Upper lobe of right lung (tissue), 1 donor: ENCODE data around the gene TMEM222. TPM values are rescaled to one million over a fixed set of nuclear protein-coding genes. Genes with fewer than 3 reads are reported as not detected.

Source experiments
- ATAC-seq: fragments of 200-7000 bp; cut with Tn5 transposase; one replicate; pipeline ENCODE4 v1.9.1; 2020; ENCODE audit warnings: mild to moderate bottlenecking, moderate library complexity
- DNase-seq: peaks from one replicate; pipeline ENCODE4 v3.0.0-alpha.2; 2020
- H3K27ac ChIP-seq: fragments of 200-600 bp; one replicate; pipeline ENCODE4 v1.8.0; 2022
- H3K27me3 ChIP-seq: fragments of 200-600 bp; one replicate; pipeline ENCODE4 v1.8.0; 2022; ENCODE audit warnings: mild to moderate bottlenecking
- H3K36me3 ChIP-seq: fragments of 200-600 bp; one replicate; pipeline ENCODE4 v1.8.0; 2022
- H3K4me1 ChIP-seq: fragments of 200-600 bp; one replicate; pipeline ENCODE4 v1.8.0; 2022
- H3K4me3 ChIP-seq: fragments of 200-600 bp; one replicate; pipeline ENCODE4 v1.8.0; 2022; ENCODE audit warnings: mild to moderate bottlenecking
- H3K9me3 ChIP-seq: fragments of 200-600 bp; one replicate; pipeline ENCODE4 v1.8.0; 2022
- intact Hi-C: fragments of 100-400 bp; cut with DNase I; formaldehyde crosslinking; loops from one replicate; pipeline ENCODE4 v1.11.0; 2022
- total RNA-seq: library from RNA; stranded (reverse); fragmentation: NEBNext Ultra II Directional; extraction: Animal tissue kit (Norgen Biotek cat#: 25700); gene quantifications from one replicate; pipeline ENCODE4 v1.2.1, GENCODE V29; 2021
- TF ChIP-seq, protein P1 (sequence below): fragments of 200-600 bp; IDR thresholded peaks from one replicate; pipeline ENCODE4 v1.8.0; 2022; ENCODE audit warnings: antibody characterized with exemption
- donor health status: DM: no; HTN: yes; CAD: no; lungs with severe emphysema.

The TMEM222 gene
- total RNA-seq, 1 donor from 2014 or later = 36.7 TPM

DNA sequence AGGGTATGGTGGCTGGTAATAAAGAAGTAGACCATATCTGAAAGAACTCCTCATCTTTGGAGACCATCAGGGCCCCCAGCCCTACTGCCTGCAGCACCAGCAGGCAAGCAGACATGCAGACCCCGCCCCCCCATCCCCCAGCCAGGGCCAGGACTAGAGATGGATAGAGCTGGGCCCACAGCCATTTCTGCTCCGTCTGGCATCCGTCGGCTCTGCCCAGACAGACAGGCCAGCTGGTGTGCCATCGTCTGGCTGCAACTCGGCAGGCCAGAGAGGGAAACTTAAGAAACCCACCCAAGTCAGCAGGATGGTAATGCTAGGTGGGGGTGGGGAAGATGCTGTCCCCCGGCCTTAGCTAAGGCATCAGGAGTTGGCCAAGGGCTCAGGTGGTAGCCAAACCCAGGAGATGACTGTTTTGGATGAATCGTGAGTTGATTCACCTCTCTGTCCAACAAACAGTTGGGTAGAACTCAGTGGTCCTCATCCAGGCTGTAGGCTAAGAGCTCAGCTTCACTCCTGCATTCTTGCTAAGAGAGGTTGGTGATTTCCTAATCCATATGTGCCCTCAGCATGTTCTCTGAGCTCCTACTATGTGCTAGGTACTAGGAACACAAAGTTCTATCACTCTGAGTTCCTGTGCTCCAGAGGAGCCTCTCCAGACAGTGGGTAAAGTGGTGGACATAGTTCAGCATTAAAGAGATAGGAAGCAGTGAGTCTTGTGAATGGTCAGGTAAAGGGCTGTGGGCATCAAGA, 23.2 kb upstream of the TMEM222 start:
- DNase-seq (no peak), ATAC-seq (no peak)
- Histone ChIP-seq H3K9me3 (no peaks in the 10 kb centered on the region), H3K27ac (peak overlapping the region; percentile 65), H3K27me3 (no peaks in the 10 kb centered on the region), H3K4me1 (peaks cover 21% of the 10 kb centered on the region), H3K36me3 (peaks cover 57% of the 10 kb centered on the region), H3K4me3 (no peak overlapping the region)
- TF ChIP-seq, protein P1, sequence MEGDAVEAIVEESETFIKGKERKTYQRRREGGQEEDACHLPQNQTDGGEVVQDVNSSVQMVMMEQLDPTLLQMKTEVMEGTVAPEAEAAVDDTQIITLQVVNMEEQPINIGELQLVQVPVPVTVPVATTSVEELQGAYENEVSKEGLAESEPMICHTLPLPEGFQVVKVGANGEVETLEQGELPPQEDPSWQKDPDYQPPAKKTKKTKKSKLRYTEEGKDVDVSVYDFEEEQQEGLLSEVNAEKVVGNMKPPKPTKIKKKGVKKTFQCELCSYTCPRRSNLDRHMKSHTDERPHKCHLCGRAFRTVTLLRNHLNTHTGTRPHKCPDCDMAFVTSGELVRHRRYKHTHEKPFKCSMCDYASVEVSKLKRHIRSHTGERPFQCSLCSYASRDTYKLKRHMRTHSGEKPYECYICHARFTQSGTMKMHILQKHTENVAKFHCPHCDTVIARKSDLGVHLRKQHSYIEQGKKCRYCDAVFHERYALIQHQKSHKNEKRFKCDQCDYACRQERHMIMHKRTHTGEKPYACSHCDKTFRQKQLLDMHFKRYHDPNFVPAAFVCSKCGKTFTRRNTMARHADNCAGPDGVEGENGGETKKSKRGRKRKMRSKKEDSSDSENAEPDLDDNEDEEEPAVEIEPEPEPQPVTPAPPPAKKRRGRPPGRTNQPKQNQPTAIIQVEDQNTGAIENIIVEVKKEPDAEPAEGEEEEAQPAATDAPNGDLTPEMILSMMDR = no peak
- intact Hi-C loops = no loop called here

DNA sequence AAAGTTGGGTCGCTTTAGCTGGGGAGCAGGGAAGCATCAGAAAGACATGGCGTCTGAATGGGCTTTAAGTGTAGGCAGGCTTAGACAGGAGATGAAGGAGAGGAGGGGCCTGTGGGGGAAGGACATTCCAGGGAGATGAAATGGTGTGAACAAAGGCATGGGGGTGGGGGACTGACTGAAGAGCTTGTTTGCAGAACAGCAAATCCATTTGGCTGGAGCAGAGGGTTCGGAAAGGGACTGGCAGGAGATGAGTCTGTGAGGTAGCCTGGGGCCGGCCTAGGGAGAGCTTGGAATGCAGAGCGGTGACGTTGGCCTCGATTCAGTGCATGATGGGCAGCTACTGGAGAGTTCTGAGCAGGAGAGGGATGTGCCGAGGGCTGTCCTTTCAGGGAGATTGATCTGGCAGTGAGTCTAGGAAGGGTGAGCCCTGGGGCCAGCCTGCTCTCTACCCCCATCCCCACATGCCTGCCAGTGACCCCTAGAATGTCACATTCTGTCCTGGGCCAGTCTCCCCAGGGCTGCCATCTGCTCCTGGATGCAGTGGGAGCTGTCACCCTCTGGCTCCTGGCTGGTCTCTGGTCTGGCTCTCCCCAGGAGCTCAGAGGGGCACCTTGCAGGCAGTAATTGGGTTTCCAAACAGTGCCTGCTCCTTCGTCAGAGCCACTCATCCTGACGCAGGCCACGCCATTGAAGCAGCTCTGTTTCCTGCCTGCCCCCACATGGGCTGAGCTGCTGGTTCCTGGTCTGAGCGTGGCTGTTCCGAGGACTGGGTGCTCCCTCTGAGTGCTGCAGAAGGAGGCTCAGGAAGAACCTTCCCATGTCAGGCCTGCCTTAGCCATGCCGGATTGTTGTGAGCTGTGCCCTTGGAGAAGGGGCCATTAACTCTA, 22.3 kb upstream of the TMEM222 start:
- Histone ChIP-seq H3K27me3 (no peaks in the 10 kb centered on the region), H3K36me3 (peaks cover 54% of the 10 kb centered on the region), H3K27ac (peak overlapping the region; percentile 78), H3K9me3 (no peaks in the 10 kb centered on the region), H3K4me3 (no peak overlapping the region), H3K4me1 (peaks cover 21% of the 10 kb centered on the region)
- DNase-seq = no peak
- intact Hi-C loops = loop anchor here (2.0 to 5.0 kb wide), 2 partner anchors 93 to 308 kb away; partner anchors contain the start of gene GPR3
- ATAC-seq = peak; percentile 41
- TF ChIP-seq, protein P1 = no peak

DNA sequence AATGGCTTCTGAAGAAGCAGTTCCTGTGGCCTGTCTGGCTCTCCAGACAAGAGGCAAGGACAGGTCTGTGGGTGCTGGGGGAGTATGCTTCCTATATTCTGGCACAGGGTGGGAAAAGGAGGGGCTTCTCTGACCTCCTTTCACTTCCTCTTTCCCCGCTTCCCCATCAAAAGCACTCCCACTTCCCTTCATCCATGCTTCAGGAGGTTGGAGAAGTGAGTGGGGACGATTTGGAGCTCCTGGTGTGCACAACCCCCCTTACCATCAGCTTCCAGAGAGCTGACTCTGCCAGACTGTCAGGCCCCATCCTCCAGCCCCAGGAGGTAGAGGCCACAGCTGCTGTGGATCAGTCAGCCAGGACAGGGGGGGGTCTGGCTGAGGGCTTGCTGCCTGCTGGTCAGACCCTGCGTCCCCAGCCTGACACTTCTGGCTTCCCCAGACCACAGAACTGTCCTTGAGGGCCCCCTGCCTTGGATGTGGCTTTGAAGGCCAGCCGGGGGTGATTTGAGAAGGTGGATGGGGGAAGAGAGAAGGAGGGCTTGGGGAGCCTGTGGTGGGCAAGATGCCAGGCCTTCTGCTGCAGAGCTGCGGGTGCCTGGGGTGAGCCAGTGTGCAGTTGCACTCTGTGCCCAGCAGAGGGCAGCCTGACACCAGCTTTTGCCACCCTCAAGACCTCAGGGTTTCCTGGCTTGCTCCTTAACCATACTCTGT, 21.5 kb upstream of the TMEM222 start:
- Histone ChIP-seq H3K36me3 (peaks cover 46% of the 10 kb centered on the region), H3K9me3 (no peaks in the 10 kb centered on the region), H3K4me1 (peaks cover 21% of the 10 kb centered on the region), H3K4me3 (no peak overlapping the region), H3K27me3 (no peaks in the 10 kb centered on the region), H3K27ac (peak overlapping the region; percentile 78)
- ATAC-seq (peak; percentile 93), DNase-seq (peak; percentile 91)
- TF ChIP-seq, protein P1 = peak; percentile 99
- intact Hi-C loops = loop anchor here (2.0 to 5.0 kb wide), 2 partner anchors 92 to 307 kb away; partner anchors contain the start of gene GPR3

DNA sequence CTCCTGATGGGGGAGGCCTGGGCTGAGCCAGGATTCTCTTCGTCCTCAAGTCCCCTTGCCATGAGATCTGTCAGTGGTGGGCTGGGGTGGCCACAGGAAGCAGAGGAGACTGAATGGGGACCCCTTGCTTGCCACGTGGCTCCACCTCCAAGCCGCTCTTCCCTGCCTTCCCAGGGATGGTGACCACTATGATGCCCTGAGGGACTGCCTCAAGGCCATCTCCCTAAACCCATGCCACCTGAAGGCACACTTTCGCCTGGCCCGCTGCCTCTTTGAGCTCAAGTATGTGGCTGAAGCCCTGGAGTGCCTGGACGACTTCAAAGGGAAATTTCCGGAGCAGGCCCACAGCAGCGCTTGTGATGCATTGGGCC, 20.9 kb upstream of the TMEM222 start:
- DNase-seq (no peak), ATAC-seq (no peak)
- H3K27me3 ChIP-seq = no peaks in the 10 kb centered on the region
- H3K4me1 ChIP-seq = peaks cover 21% of the 10 kb centered on the region
- intact Hi-C loops = loop anchor here (2.0 to 5.0 kb wide), 2 partner anchors 92 to 306 kb away; partner anchors contain the start of gene GPR3
- no peak overlapping the region for H3K4me3 ChIP-seq
- TF ChIP-seq, protein P1 = no peak
- H3K9me3 ChIP-seq = no peaks in the 10 kb centered on the region
- H3K27ac ChIP-seq = peak overlapping the region; percentile 15
- H3K36me3 ChIP-seq = peaks cover 46% of the 10 kb centered on the region

DNA sequence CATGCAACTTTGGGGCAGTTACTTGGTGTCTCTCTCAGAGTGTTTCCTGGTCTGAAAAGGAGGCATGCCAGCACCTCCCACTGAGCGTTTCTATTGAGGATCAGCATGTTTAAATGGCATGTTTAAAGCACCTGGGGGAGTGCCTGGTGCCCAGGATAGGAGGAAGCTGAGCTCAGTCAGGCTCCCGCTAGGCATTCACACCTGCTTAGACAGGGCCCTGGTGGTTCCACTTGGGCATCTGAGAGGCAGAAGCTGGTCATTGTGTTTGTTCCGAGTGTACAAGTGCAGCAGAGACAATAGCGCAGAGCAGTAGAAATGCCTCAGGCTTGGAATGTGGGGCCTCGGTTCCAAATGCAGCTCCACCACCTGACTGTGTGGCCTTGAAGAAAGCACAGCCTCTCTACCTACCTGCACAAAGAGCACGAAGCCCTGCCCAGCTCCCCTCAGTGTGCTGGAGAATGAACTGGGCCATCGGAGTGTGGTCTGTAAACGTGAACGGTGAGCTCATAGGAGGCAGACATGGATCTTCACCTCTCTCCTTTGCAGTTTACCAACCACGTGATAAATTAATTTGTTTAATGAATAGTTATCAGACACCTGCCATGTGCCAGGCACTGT, 20.3 kb upstream of the TMEM222 start:
- Histone ChIP-seq H3K36me3 (peaks cover 46% of the 10 kb centered on the region), H3K27me3 (no peaks in the 10 kb centered on the region), H3K9me3 (no peaks in the 10 kb centered on the region), H3K4me3 (no peak overlapping the region), H3K4me1 (peaks cover 21% of the 10 kb centered on the region), H3K27ac (peak overlapping the region; percentile 15)
- no peak for ATAC-seq
- intact Hi-C loops = loop anchor here (2.0 to 5.0 kb wide), 2 partner anchors 91 to 306 kb away; partner anchors contain the start of gene GPR3
- no peak for DNase-seq
- TF ChIP-seq, protein P1 = no peak
